Activated CD8-positive, alpha-beta memory T cell treated with anti-CD3 and anti-CD28 coated beads for 48 hours (primary cell): ENCODE data around the gene PARD3.

Experiments
- DNase-seq, 3 experiments: peaks; one replicate each; pipeline ENCODE4 v3.0.0-alpha.2; 2020; ENCODE audit warnings: low read depth in 2 of 3, low spot score in 2 of 3

The PARD3 gene

GRCh38 chr10:34628174-34628796 is 186.8 kb downstream of the PARD3 start:
- DNase-seq, result no peak

GRCh38 chr10:34627741-34628140 is 187.4 kb downstream of the PARD3 start:
- no peak for DNase-seq

- DNase-seq, result no peak
Measured at GRCh38 chr10:34627331-34627730, 187.8 kb downstream of the PARD3 start.

GRCh38 chr10:34626158-34626880 is 188.8 kb downstream of the PARD3 start:
- no peak for DNase-seq

GRCh38 chr10:34624323-34625153 is 190.6 kb downstream of the PARD3 start:
- no peak for DNase-seq

GRCh38 chr10:34622945-34623344 is 192.2 kb downstream of the PARD3 start:
- DNase-seq, result no peak

- no peak for DNase-seq
Measured at GRCh38 chr10:34618611-34619010, 196.5 kb downstream of the PARD3 start.

GRCh38 chr10:34615770-34616169 is 199.3 kb downstream of the PARD3 start:
- no peak for DNase-seq

GRCh38 chr10:34613491-34613890 is 201.6 kb downstream of the PARD3 start:
- no peak for DNase-seq

- DNase-seq, result no peak
Measured at GRCh38 chr10:34612938-34613337, 202.2 kb downstream of the PARD3 start.

- no peak for DNase-seq
Measured at GRCh38 chr10:34612446-34612845, 202.7 kb downstream of the PARD3 start.

GRCh38 chr10:34609287-34609940 is 205.7 kb downstream of the PARD3 start:
- DNase-seq, result no peak

GRCh38 chr10:34607894-34608293 is 207.2 kb downstream of the PARD3 start:
- DNase-seq, result no peak

- DNase-seq, result no peak
Measured at GRCh38 chr10:34606890-34607289, 208.2 kb downstream of the PARD3 start.

- no peak for DNase-seq
Measured at GRCh38 chr10:34602478-34602877, 212.6 kb downstream of the PARD3 start.

GRCh38 chr10:34601691-34602090 is 213.4 kb downstream of the PARD3 start:
- no peak for DNase-seq

- DNase-seq, result no peak
Measured at GRCh38 chr10:34599026-34599795, 215.9 kb downstream of the PARD3 start.

- no peak for DNase-seq
Measured at GRCh38 chr10:34596351-34596750, 218.7 kb downstream of the PARD3 start.

- DNase-seq, result no peak
Measured at GRCh38 chr10:34593930-34594329, 221.2 kb downstream of the PARD3 start.

GRCh38 chr10:34593374-34593890 is 221.7 kb downstream of the PARD3 start:
- no peak for DNase-seq

- no peak for DNase-seq
Measured at GRCh38 chr10:34590793-34591192, 224.3 kb downstream of the PARD3 start.
